H9 (cell line): ENCODE results near the gene SERPINB8. TPM values are rescaled to one million over a fixed set of nuclear protein-coding genes. Genes with fewer than 3 reads are reported as not detected.

Experiments
- DNase-seq: peaks from one replicate; pipeline ENCODE4 v3.0.0-alpha.2; 2017
- H2AFZ ChIP-seq: one replicate; pipeline ENCODE4 v1.6.1; 2013; ENCODE audit warnings: mild to moderate bottlenecking, low read length, control low read depth, moderate library complexity
- H2AK5ac ChIP-seq: 2 replicates; pipeline ENCODE4 v1.6.1; 2013; ENCODE audit warnings: low read length, control low read depth, mixed read lengths; ENCODE audit not compliant: insufficient read length
- H2BK120ac ChIP-seq: one replicate; pipeline ENCODE4 v1.6.1; 2013; ENCODE audit warnings: low read depth, mild to moderate bottlenecking, low read length, control low read depth, inconsistent platforms; ENCODE audit not compliant: poor library complexity, severe bottlenecking
- H2BK12ac ChIP-seq: 2 replicates; pipeline ENCODE4 v1.6.1; 2013; ENCODE audit warnings: low read length, control low read depth, mixed read lengths, low read depth; ENCODE audit not compliant: insufficient read length
- H2BK15ac ChIP-seq: 2 replicates; pipeline ENCODE4 v1.6.1; 2013; ENCODE audit warnings: low read depth, low read length, control low read depth
- H2BK20ac ChIP-seq: one replicate; pipeline ENCODE4 v1.6.1; 2013; ENCODE audit warnings: low read depth, mild to moderate bottlenecking, low read length, control low read depth, inconsistent platforms; ENCODE audit not compliant: poor library complexity, severe bottlenecking
- H2BK5ac ChIP-seq: 2 replicates; pipeline ENCODE4 v1.6.1; 2013; ENCODE audit warnings: low read length, control low read depth, mixed read lengths; ENCODE audit not compliant: insufficient read length
- H3K14ac ChIP-seq: 2 replicates; pipeline ENCODE4 v1.6.1; 2013; ENCODE audit warnings: low read length, control low read depth; ENCODE audit not compliant: insufficient read depth
- H3K18ac ChIP-seq: 2 replicates; pipeline ENCODE4 v1.6.1; 2013; ENCODE audit warnings: low read depth, mild to moderate bottlenecking, mixed read lengths, low read length, control low read depth; ENCODE audit not compliant: insufficient read length
- H3K23ac ChIP-seq: 2 replicates; pipeline ENCODE4 v1.6.1; 2013; ENCODE audit warnings: low read length, control low read depth, mixed read lengths, low read depth; ENCODE audit not compliant: insufficient read length
- H3K23me2 ChIP-seq: 2 replicates; pipeline ENCODE4 v1.6.1; 2013; ENCODE audit warnings: low read depth, mild to moderate bottlenecking, mixed read lengths, low read length, control low read depth; ENCODE audit not compliant: insufficient read length, poor library complexity, severe bottlenecking
- H3K27ac ChIP-seq: 2 replicates; pipeline ENCODE4 v1.5.1; 2013; ENCODE audit warnings: low read length, control low read depth, mixed read lengths, low read depth; ENCODE audit not compliant: insufficient read length
- H3K27me3 ChIP-seq: 2 replicates; pipeline ENCODE4 v1.6.1; 2013; ENCODE audit warnings: low read length, control low read depth, inconsistent platforms; ENCODE audit not compliant: insufficient read depth
- H3K4ac ChIP-seq: 2 replicates; pipeline ENCODE4 v1.6.1; 2013; ENCODE audit warnings: low read depth, mild to moderate bottlenecking, control low read depth, inconsistent platforms, low read length, moderate library complexity
- H3K4me1 ChIP-seq: 2 replicates; pipeline ENCODE4 v1.6.1; 2013; ENCODE audit warnings: low read length, control low read depth, inconsistent platforms; ENCODE audit not compliant: insufficient read depth
- H3K4me2 ChIP-seq: 2 replicates; pipeline ENCODE4 v1.6.1; 2013; ENCODE audit warnings: low read length, control low read depth, mixed read lengths; ENCODE audit not compliant: insufficient read length, insufficient read depth
- H3K56ac ChIP-seq: 2 replicates; pipeline ENCODE4 v1.6.1; 2013; ENCODE audit warnings: low read depth, mild to moderate bottlenecking, mixed read lengths, low read length, control low read depth; ENCODE audit not compliant: insufficient read length
- H3K79me1 ChIP-seq: 2 replicates; pipeline ENCODE4 v1.6.1; 2013; ENCODE audit warnings: low read depth, mild to moderate bottlenecking, moderate library complexity, low read length, control low read depth, inconsistent platforms; ENCODE audit not compliant: insufficient read depth, poor library complexity, severe bottlenecking
- H3K79me2 ChIP-seq: 2 replicates; pipeline ENCODE4 v1.6.1; 2013; ENCODE audit warnings: low read length, control low read depth, inconsistent platforms; ENCODE audit not compliant: insufficient read depth
- H3K9ac ChIP-seq: 2 replicates; pipeline ENCODE4 v1.6.1; 2013; ENCODE audit warnings: low read length, control low read depth, mixed read lengths; ENCODE audit not compliant: insufficient read length; ENCODE audit errors: extremely low read depth
- H3K9me3 ChIP-seq: one replicate; pipeline ENCODE4 v1.6.1; 2013; ENCODE audit warnings: low read depth, low read length, inconsistent platforms; ENCODE audit not compliant: control insufficient read depth
- H3T11ph ChIP-seq: one replicate; pipeline ENCODE4 v1.6.1; 2013; ENCODE audit warnings: mild to moderate bottlenecking, low read length, control low read depth, inconsistent platforms
- H4K20me1 ChIP-seq: one replicate; pipeline ENCODE4 v1.6.1; 2013; ENCODE audit not compliant: control insufficient read depth, insufficient read length, insufficient read depth
- H4K5ac ChIP-seq: 2 replicates; pipeline ENCODE4 v1.6.1; 2013; ENCODE audit warnings: low read depth, mild to moderate bottlenecking, mixed read lengths, low read length, control low read depth; ENCODE audit not compliant: insufficient read length
- H4K8ac ChIP-seq: replicated peaks from 2 replicates; pipeline ENCODE4 v1.6.1; 2013; ENCODE audit warnings: low read length, control low read depth, mixed read lengths, low read depth; ENCODE audit not compliant: insufficient read length
- H4K91ac ChIP-seq: 2 replicates; pipeline ENCODE4 v1.6.1; 2013; ENCODE audit warnings: low read depth, mild to moderate bottlenecking, moderate library complexity, mixed read lengths, low read length, control low read depth; ENCODE audit not compliant: insufficient read length
- H3K27ac Mint-ChIP-seq, 3 experiments: 2 replicates in 2 of 3; 3 replicates in 1 of 3; pipeline ENCODE4 v1.8.0; 2020 to 2021; ENCODE audit warnings: mixed read lengths in 3 of 3, mild to moderate bottlenecking in 1 of 3, moderate library complexity in 1 of 3
- H3K27me3 Mint-ChIP-seq: 2 replicates; pipeline ENCODE4 v1.8.0; 2021; ENCODE audit warnings: low read depth, mild to moderate bottlenecking, moderate library complexity, mixed read lengths
- H3K36me3 Mint-ChIP-seq, 3 experiments: 2 replicates in 2 of 3; 3 replicates in 1 of 3; pipeline ENCODE4 v1.8.0; 2020 to 2021; ENCODE audit warnings: low read depth in 3 of 3, mixed read lengths in 3 of 3; ENCODE audit not compliant: insufficient read depth in 1 of 3
- H3K4me1 Mint-ChIP-seq, 2 experiments: 2 replicates each; pipeline ENCODE4 v1.8.0; 2020; ENCODE audit warnings: mixed read lengths in 2 of 2
- H3K4me3 Mint-ChIP-seq, 2 experiments: 2 replicates in 1 of 2; 3 replicates in 1 of 2; pipeline ENCODE4 v1.8.0; 2020 to 2021; ENCODE audit warnings: mild to moderate bottlenecking in 2 of 2, mixed read lengths in 2 of 2, moderate library complexity in 1 of 2
- H3K9me3 Mint-ChIP-seq, 2 experiments: 2 replicates in 1 of 2; 3 replicates in 1 of 2; pipeline ENCODE4 v1.8.0; 2020; ENCODE audit warnings: mild to moderate bottlenecking in 2 of 2, mixed read lengths in 2 of 2, moderate library complexity in 1 of 2
- WGBS: extraction: QIAGEN DNeasy Blood & Tissue Kit; methylation state at CpG from one replicate; pipeline ENCODE4 v1.1.7; 2013; ENCODE audit warnings: missing lambda C conversion rate, low lambda C conversion rate, mixed read lengths; ENCODE audit not compliant: insufficient read length; ENCODE audit errors: extremely low coverage; 5-methylcytosine and 5-hydroxymethylcytosine counted together
- total RNA-seq: library from RNA; stranded (reverse); gene quantifications from 2 replicates; pipeline ENCODE4 v1.2.1, GENCODE V29; 2021
- TF ChIP-seq, protein P1 (sequence below): fragments of 200-600 bp; sonication (generic); conservative IDR thresholded peaks from 3 replicates; pipeline ENCODE4 v1.8.0; 2021; ENCODE audit warnings: antibody characterized with exemption, mild to moderate bottlenecking

SERPINB8 gene
- total RNA-seq, 1 experiment from 2014 or later: 2.1 TPM

DNA sequence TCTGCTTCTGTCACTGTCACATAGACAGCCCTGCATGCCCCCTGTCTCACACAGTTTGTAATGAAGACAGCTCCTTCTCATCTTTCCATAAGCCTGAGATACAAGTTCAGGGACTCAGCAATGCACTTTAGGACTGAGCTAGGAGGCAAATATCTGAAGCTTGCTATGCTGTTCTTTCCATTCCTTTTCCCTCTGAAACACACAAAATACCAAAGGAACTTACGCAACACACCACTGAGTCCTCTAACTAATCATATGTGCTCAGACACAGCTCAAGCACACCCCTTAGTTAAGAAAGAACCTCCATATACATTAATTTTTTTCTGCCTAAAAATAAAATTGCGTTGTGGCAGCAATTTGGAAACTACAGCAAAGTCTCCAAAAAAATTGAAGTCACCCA is 17.9 kb downstream of the SERPINB8 start:
- Histone ChIP-seq H4K8ac (no peak overlapping the region), H3K4me2 (no peak overlapping the region), H3K4ac (no peak overlapping the region), H3K27me3 (no peaks in the 10 kb centered on the region), H4K91ac (no peak overlapping the region), H3K9me3 (no peaks in the 10 kb centered on the region), H2AFZ (no peak overlapping the region), H3K27ac (no peak overlapping the region), H2AK5ac (no peak overlapping the region), H2BK15ac (no peak overlapping the region), H2BK5ac (no peak overlapping the region), H2BK120ac (no peak overlapping the region), H3K23me2 (no peaks in the 10 kb centered on the region), H2BK12ac (no peak overlapping the region), H3K14ac (no peak overlapping the region), H2BK20ac (no peak overlapping the region), H3K79me1 (no peaks in the 10 kb centered on the region), H3K18ac (no peak overlapping the region), H3K56ac (no peak overlapping the region), H4K20me1 (no peaks in the 10 kb centered on the region), H3T11ph (no peak overlapping the region), H3K9ac (no peak overlapping the region), H4K5ac (no peak overlapping the region), H3K23ac (no peak overlapping the region), H3K79me2 (no peaks in the 10 kb centered on the region), H3K4me1 (no peaks in the 10 kb centered on the region)
- DNase-seq: no peak
- no peaks in the 10 kb centered on the region for H3K27me3 Mint-ChIP-seq
- H3K36me3 Mint-ChIP-seq: peaks cover 0 to 5% (median 4%) of the 10 kb centered on the region in 3 experiments; a peak in 3 of 7 replicates
- no CpG with 5 or more reads among the region's 2 CpGs for WGBS
- TF ChIP-seq, protein P1, sequence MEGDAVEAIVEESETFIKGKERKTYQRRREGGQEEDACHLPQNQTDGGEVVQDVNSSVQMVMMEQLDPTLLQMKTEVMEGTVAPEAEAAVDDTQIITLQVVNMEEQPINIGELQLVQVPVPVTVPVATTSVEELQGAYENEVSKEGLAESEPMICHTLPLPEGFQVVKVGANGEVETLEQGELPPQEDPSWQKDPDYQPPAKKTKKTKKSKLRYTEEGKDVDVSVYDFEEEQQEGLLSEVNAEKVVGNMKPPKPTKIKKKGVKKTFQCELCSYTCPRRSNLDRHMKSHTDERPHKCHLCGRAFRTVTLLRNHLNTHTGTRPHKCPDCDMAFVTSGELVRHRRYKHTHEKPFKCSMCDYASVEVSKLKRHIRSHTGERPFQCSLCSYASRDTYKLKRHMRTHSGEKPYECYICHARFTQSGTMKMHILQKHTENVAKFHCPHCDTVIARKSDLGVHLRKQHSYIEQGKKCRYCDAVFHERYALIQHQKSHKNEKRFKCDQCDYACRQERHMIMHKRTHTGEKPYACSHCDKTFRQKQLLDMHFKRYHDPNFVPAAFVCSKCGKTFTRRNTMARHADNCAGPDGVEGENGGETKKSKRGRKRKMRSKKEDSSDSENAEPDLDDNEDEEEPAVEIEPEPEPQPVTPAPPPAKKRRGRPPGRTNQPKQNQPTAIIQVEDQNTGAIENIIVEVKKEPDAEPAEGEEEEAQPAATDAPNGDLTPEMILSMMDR: no peak
- H3K4me3 Mint-ChIP-seq: no peak overlapping the region
- no peaks in the 10 kb centered on the region for H3K4me1 Mint-ChIP-seq
- H3K27ac Mint-ChIP-seq: no peak overlapping the region
- H3K9me3 Mint-ChIP-seq: peaks cover 4% of the 10 kb centered on the region in 2 experiments
